A673 (cell line): Measurements from ENCODE around the gene PTPN20. TPM values are rescaled to one million over a fixed set of nuclear protein-coding genes. Genes with fewer than 3 reads are reported as not detected.

Source experiments
- BruUV-seq: library from RNA; stranded (reverse); fragments of 400-500 nt; replicated peaks from 2 replicates; lab custom pipeline; 2021; lab: Mats Ljungman, UMichigan
- CTCF ChIA-PET: fragments of 300-600 bp; sonication (Branson Sonifier 250); formaldehyde crosslinking; loops from one replicate; lab custom pipeline; 2022; ENCODE audit warnings: antibody characterized with exemption; lab: Charles Lee
- POLR2A ChIA-PET: fragments of 300-600 bp; sonication (Branson Sonifier 250); formaldehyde crosslinking; loops from one replicate; lab custom pipeline; 2022; ENCODE audit warnings: antibody characterized with exemption; ENCODE audit not compliant: low non-redundant PET; lab: Charles Lee
- DNase-seq: peaks from one replicate; pipeline ENCODE4 v3.0.0-alpha.2; 2015; ENCODE audit warnings: low spot score
- H3K27ac ChIP-seq: fragments of 200-600 bp; sonication (generic); 2 replicates; pipeline ENCODE4 v1.5.1; 2016; ENCODE audit warnings: mixed run types, low read depth, mild to moderate bottlenecking, mixed read lengths, antibody characterized with exemption, low read length; ENCODE audit not compliant: poor library complexity, severe bottlenecking
- H3K27me3 ChIP-seq: fragments of 200-600 bp; sonication (generic); replicated peaks from 2 replicates; pipeline ENCODE4 v1.6.1; 2017; ENCODE audit warnings: mixed run types, low read depth, mild to moderate bottlenecking, mixed read lengths, antibody characterized with exemption, low read length; ENCODE audit not compliant: insufficient read depth, poor library complexity
- H3K36me3 ChIP-seq: fragments of 200-600 bp; sonication (generic); 2 replicates; pipeline ENCODE4 v1.6.1; 2016; ENCODE audit warnings: mixed run types, mild to moderate bottlenecking, mixed read lengths, antibody characterized with exemption, low read length; ENCODE audit not compliant: insufficient read depth, poor library complexity, severe bottlenecking
- H3K4me1 ChIP-seq: fragments of 200-600 bp; sonication (generic); 2 replicates; pipeline ENCODE4 v1.6.1; 2017; ENCODE audit warnings: mixed run types, mild to moderate bottlenecking, mixed read lengths, antibody characterized with exemption, low read length; ENCODE audit not compliant: insufficient read depth, poor library complexity, severe bottlenecking
- H3K4me3 ChIP-seq: fragments of 200-600 bp; sonication (generic); 2 replicates; pipeline ENCODE4 v1.5.1; 2016; ENCODE audit warnings: low read depth, mixed run types, mild to moderate bottlenecking, mixed read lengths, low read length; ENCODE audit not compliant: poor library complexity, severe bottlenecking
- H3K9me3 ChIP-seq: fragments of 200-600 bp; sonication (generic); 2 replicates; pipeline ENCODE4 v1.6.1; 2016; ENCODE audit warnings: mixed run types, low read depth, mild to moderate bottlenecking, mixed read lengths, antibody characterized with exemption, low read length; ENCODE audit not compliant: poor library complexity, severe bottlenecking
- CTCF ChIP-seq: fragments of 300-800, 200-600 bp; sonication (generic); conservative IDR thresholded peaks from 2 replicates; pipeline ENCODE4 v1.5.1; 2017; ENCODE audit warnings: low read depth, mild to moderate bottlenecking, antibody characterized with exemption, low read length, moderate library complexity, mixed read lengths
- EZH2 ChIP-seq: fragments of 200-600 bp; sonication (generic); IDR thresholded peaks from 2 replicates; pipeline ENCODE4 v1.6.1; 2017; ENCODE audit warnings: borderline replicate concordance, low read depth, mild to moderate bottlenecking, mixed read lengths, antibody characterized with exemption, low read length; ENCODE audit not compliant: poor library complexity, severe bottlenecking
- intact Hi-C: fragments of 100-400 bp; cut with micrococcal nuclease; formaldehyde crosslinking; loops from one replicate; pipeline ENCODE4 v1.10.0; 2022; ENCODE audit not compliant: unreplicated experiment
- total RNA-seq: library from RNA; stranded (reverse); gene quantifications from 2 replicates; pipeline ENCODE4 v1.2.3, GENCODE V29; 2021

PTPN20 gene
- total RNA-seq, 1 experiment from 2014 or later: not detected

GRCh38 chr10:47047127-47047504 lies 135.9 kb downstream of the PTPN20 start:
- Histone ChIP-seq H3K27me3 (no peaks in the 10 kb centered on the region), H3K4me1 (no peaks in the 10 kb centered on the region), H3K36me3 (no peaks in the 10 kb centered on the region), H3K9me3 (no peaks in the 10 kb centered on the region), H3K27ac (no peak overlapping the region), H3K4me3 (no peak overlapping the region)
- CTCF ChIA-PET: interaction anchor here (0.6 to 3.6 kb wide), 4 partner anchors 13 to 293 kb away, joined by 3 to 38 read pairs (median 5); no protein-coding TSS in a partner anchor
- TF ChIP-seq CTCF: no peak
- TF ChIP-seq EZH2: no peak
- intact Hi-C loops: loop anchor here (1.0 kb wide), 1 partner anchor 265 kb away; no protein-coding TSS in a partner anchor
- no peak for DNase-seq
- BruUV-seq: no TSS peak
- POLR2A ChIA-PET: no interaction called here

DNA sequence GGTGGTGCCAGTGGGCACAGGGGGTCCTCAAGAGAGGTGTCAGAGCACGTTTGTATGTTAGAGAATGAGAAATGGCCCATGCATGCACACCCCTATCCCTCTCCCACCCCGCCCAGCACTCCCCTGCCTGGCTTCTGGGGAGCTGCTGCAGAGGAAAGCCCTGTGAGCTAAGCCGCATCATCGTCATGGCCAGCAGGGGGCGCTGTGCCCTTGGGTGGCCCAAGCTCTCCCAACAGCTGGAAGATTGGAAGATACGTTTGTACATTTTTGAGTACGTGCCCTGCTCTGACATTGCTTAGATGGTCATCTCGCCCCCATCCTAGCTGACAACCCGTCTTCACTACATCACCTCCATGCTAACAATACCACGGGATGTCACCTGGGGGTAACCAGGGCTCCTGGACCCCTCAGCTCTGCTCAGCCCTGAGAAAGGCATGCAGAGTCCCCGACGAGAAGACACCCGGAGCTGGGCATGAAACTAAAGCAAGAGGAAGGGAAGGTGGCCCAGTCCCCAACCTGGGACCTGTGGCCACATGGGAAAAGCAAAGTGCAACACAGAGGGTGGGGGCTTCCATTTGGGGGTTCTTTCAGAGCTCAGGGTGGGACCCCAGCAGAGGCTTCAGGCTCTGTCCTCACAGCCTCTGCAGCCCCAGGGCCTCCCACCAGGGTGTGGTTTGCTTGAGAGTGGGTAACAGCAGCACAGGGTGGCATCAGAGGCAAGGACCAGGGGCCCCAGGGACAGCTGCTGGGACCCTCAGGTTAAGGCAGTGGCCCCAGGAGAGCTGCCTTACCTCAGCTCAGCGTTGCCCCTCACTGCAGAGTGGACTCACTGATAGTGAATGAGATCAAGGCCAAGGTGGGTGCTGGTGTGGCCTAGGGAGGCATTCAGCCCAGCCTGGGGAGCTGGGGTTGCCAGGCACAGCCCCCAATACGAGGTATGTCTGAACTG lies 136.6 kb downstream of the PTPN20 start:
- DNase-seq: peak; percentile 76
- H3K4me1 ChIP-seq: no peaks in the 10 kb centered on the region
- POLR2A ChIA-PET: no interaction called here
- CTCF ChIA-PET: interaction anchor here (0.6 to 3.6 kb wide), 5 partner anchors 14 to 293 kb away, joined by 3 to 38 read pairs (median 4); no protein-coding TSS in a partner anchor
- intact Hi-C loops: loop anchor here (1.0 kb wide), 1 partner anchor 264 kb away; no protein-coding TSS in a partner anchor
- peak; percentile 88 for TF ChIP-seq CTCF
- no peak for TF ChIP-seq EZH2
- no peaks in the 10 kb centered on the region for H3K9me3 ChIP-seq
- H3K4me3 ChIP-seq: no peak overlapping the region
- no peaks in the 10 kb centered on the region for H3K36me3 ChIP-seq
- BruUV-seq: no TSS peak
- no peaks in the 10 kb centered on the region for H3K27me3 ChIP-seq
- no peak overlapping the region for H3K27ac ChIP-seq

DNA sequence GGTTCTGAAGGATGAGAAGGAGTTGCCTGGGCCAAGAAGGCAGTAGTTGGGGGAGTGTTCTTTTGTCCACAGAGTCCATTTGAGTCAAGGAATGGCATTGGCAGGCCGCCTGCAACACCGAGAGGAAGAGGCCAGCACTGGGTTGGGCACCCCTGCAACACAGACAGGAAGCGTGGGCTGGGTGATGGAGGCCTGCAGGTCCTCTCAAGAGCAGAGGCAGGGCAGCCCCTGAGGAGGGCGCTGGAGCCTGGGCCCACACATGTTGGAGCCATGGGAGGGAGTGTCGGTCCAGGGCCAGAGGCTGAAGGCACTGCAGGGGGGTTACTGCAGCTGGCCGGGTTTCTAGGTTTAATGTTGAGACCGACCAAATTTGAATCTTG lies 137.3 kb downstream of the PTPN20 start:
- no peak overlapping the region for H3K4me3 ChIP-seq
- intact Hi-C loops: no loop called here
- TF ChIP-seq CTCF: no peak
- TF ChIP-seq EZH2: no peak
- H3K27me3 ChIP-seq: no peaks in the 10 kb centered on the region
- H3K27ac ChIP-seq: no peak overlapping the region
- ChIA-PET CTCF (interaction anchor here (0.9 to 3.6 kb wide), 2 partner anchors 263 to 266 kb away, joined by 4 to 38 read pairs; no protein-coding TSS in a partner anchor), POLR2A (no interaction called here)
- no peaks in the 10 kb centered on the region for H3K36me3 ChIP-seq
- H3K4me1 ChIP-seq: no peaks in the 10 kb centered on the region
- no peak for DNase-seq
- BruUV-seq: no TSS peak
- no peaks in the 10 kb centered on the region for H3K9me3 ChIP-seq
